GM13976 (cell line): ENCODE results near the gene CABP4.

Experiments
- DNase-seq: peaks from one replicate; pipeline ENCODE4 v3.0.0; 2012; ENCODE audit warnings: low spot score
- CTCF ChIP-seq: IDR thresholded peaks from 2 replicates; pipeline ENCODE4 v1.5.1; 2012; ENCODE audit warnings: borderline replicate concordance, mild to moderate bottlenecking; ENCODE audit not compliant: insufficient read depth; ENCODE audit errors: extremely low read depth, missing control alignments, control extremely low read depth
- in situ Hi-C: fragments of 300-500 bp; cut with MboI; formaldehyde crosslinking; loops from one replicate; pipeline ENCODE4 v1.12.0; 2022; ENCODE audit warnings: low sequenced_read_pairs, mixed read lengths, inconsistent platforms; ENCODE audit not compliant: unreplicated experiment

Gene CABP4

GRCh38 chr11:67432655-67433349 lies 22.4 kb upstream of the CABP4 start:
- no peak for DNase-seq
- in situ Hi-C loops = no loop called here
- TF ChIP-seq CTCF = no peak

- DNase-seq = no peak
- in situ Hi-C loops = no loop called here
- no peak for TF ChIP-seq CTCF
Measured at GRCh38 chr11:67433536-67434394, 21.4 kb upstream of the CABP4 start.

GRCh38 chr11:67434395-67434881 lies 20.7 kb upstream of the CABP4 start:
- no peak for DNase-seq
- TF ChIP-seq CTCF = no peak
- in situ Hi-C loops = no loop called here

- no peak for TF ChIP-seq CTCF
- no peak for DNase-seq
- in situ Hi-C loops = no loop called here
Measured at GRCh38 chr11:67435031-67435726, 20.0 kb upstream of the CABP4 start.

GRCh38 chr11:67435727-67436458 lies 19.3 kb upstream of the CABP4 start:
- in situ Hi-C loops = no loop called here

More at GRCh38 chr11:67435727-67436458, 19.3 kb upstream of the CABP4 start:
- DNase-seq = no peak
- TF ChIP-seq CTCF = no peak
